Subcutaneous abdominal adipose tissue (tissue), 5 donors: ENCODE data around the gene EXOC3L2.

ENCODE experiments used
- H3K27ac ChIP-seq: one replicate; pipeline ENCODE4 v1.7.0; 2013; ENCODE audit warnings: low read depth, mild to moderate bottlenecking, inconsistent platforms, low read length, moderate library complexity
- H3K27me3 ChIP-seq, 5 donors: one replicate each; pipeline ENCODE4 v1.7.0; 2013; ENCODE audit warnings: low read length in 5 of 5, inconsistent platforms in 1 of 5; ENCODE audit not compliant: control insufficient read depth in 5 of 5, insufficient read depth in 4 of 5
- H3K36me3 ChIP-seq, 5 donors: one replicate each; pipeline ENCODE4 v1.7.0; 2013; ENCODE audit warnings: low read length in 5 of 5; ENCODE audit not compliant: control insufficient read depth in 5 of 5, insufficient read depth in 5 of 5
- H3K4me1 ChIP-seq, 5 donors: one replicate each; pipeline ENCODE4 v1.7.0; 2013; ENCODE audit warnings: low read length in 5 of 5, mild to moderate bottlenecking in 3 of 5, moderate library complexity in 1 of 5; ENCODE audit not compliant: control insufficient read depth in 5 of 5, insufficient read depth in 5 of 5
- H3K4me3 ChIP-seq, 5 donors: one replicate each; pipeline ENCODE4 v1.7.0; 2013; ENCODE audit warnings: low read length in 5 of 5, low read depth in 1 of 5
- H3K9ac ChIP-seq, 5 donors: one replicate each; pipeline ENCODE4 v1.7.0; 2013; ENCODE audit warnings: low read length in 5 of 5, mild to moderate bottlenecking in 4 of 5, moderate library complexity in 3 of 5
- H3K9me3 ChIP-seq, 5 donors: one replicate each; pipeline ENCODE4 v1.7.0; 2013; ENCODE audit warnings: low read length in 5 of 5; ENCODE audit not compliant: control insufficient read depth in 5 of 5
- donor health status: healthy.
- donor health status: healthy.
- donor health status: healthy.
- donor health status: healthy.
- donor health status: healthy.

EXOC3L2 gene

DNA sequence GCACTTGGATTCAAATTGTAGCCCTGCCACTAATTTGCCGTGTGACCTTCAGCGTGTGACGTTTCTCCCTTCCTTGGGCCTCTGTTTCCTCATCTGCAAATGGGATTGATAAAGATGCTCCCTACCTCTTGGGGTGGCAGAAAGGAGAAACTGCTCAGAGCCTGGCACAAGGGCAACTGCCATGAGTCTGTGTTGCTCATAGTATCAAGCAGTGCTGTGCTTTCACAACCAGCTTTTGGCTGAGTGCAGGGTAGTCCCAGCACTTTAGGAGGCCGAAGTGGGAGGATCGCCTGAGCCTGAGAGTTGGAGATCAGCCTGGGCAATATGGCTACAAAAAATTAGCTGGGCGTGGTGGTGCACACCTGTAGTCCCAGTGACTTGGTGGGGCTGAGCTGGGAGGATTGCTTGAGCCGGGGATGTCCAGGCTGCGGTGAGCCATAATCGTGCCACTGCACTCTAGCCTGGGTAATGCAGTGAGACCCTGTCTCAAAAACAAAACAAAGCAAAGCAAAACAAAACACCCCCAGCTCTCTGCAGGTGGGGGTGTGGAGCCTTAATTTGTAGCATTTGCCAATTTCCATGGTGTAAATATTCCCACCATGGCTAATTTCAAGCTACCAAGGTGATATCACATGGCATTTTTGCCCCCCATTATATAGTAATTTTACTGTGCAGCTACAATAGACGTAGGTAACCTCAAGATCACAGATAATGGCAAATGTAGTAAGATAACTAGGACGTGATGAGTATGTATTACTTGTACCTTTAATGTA is 4.2 kb upstream of the EXOC3L2 start:
- Histone ChIP-seq H3K9ac (no peak overlapping the region), H3K9me3 (no peaks in the 10 kb centered on the region), H3K36me3 (peaks cover 0 to 3% (median 0%) of the 10 kb centered on the region in 5 donors), H3K4me1 (peaks cover 2 to 59% (median 40%) of the 10 kb centered on the region in 5 donors), H3K4me3 (no peak overlapping the region), H3K27me3 (peaks cover 0 to 5% (median 3%) of the 10 kb centered on the region in 5 donors), H3K27ac (no peak overlapping the region)

DNA sequence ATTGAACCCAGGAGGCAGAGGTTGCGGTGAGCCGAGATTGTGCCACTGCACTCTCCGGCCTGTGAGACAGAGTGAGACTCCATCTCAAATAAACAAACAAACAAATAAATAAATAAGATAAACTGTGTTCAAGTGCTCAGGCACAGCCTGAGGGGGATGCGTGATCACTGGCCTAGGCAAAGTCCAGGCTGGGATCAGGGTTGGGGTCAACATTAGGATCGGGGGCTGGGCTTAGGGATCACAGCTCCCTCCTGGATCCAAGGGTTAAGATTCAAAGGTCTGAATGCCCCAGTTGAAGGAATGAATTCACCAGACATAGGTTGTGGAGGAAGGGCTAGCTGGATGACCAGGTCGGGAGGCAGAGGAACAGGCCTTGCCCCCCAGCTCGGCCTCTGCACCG is 1.9 kb upstream of the EXOC3L2 start:
- no peak overlapping the region for H3K9ac ChIP-seq
- H3K4me3 ChIP-seq: no peak overlapping the region
- H3K27me3 ChIP-seq: peaks cover 0 to 5% (median 3%) of the 10 kb centered on the region in 5 donors
- H3K27ac ChIP-seq: no peak overlapping the region
- H3K4me1 ChIP-seq: peaks cover 0 to 40% (median 20%) of the 10 kb centered on the region in 5 donors
- no peaks in the 10 kb centered on the region for H3K36me3 ChIP-seq
- no peaks in the 10 kb centered on the region for H3K9me3 ChIP-seq

DNA sequence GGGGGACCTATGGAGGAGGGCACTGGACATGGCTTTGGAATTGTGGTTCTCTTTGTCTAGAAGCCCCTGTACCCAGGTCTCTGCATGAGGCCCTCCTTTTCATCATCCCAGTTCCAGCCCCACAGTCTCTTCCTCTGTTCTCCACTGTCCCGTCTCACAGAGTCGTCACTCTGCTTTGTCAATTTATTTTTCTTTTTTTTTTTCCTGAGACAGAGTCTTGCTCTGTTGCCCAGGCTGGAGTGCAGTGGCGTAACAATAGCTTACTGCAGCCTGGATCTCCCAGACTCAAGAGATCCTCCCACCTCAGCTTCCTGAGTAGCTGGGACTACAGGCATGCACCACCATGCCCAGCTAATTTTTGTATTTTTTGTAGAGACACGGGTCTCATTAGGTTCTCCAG is 619 bp upstream of the EXOC3L2 start:
- H3K27me3 ChIP-seq: peaks cover 0 to 5% (median 3%) of the 10 kb centered on the region in 5 donors
- no peak overlapping the region for H3K27ac ChIP-seq
- H3K4me3 ChIP-seq: peak overlapping the region in 1 of 5 donors; percentile 58
- no peaks in the 10 kb centered on the region for H3K9me3 ChIP-seq
- no peaks in the 10 kb centered on the region for H3K36me3 ChIP-seq
- no peak overlapping the region for H3K9ac ChIP-seq
- H3K4me1 ChIP-seq: peaks cover 0 to 40% (median 14%) of the 10 kb centered on the region in 5 donors

DNA sequence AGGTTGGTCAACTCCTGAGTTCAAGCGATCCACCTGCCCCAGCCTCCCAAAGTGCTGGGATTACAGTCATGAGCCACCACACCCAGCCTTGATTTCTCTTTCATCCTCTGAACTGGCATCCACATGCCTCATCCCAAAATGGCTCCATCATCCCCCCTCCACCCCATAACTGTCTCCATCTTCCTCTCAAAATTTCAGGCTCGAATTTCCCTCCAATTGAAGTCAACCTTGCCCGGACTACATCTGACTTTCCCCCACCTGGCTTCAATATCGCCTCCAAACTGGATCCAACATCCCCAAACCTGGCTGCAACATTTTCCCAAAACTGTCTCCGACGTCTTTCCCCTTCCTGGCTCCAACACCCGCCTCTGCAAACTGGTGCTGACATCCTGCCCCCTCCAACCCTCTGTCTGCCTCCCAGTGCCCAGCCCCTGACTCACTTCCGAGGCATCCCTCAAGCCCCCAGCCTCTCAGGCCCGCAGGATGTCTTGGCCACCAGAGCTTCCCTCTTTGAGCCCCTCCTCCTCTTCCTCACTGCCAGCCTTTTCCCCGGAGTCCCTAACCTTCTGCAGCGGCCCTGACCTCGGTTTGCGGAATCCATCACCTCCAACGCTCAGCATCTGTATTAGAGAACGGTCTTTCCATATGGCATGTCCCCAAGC is 943 bp downstream of the EXOC3L2 start:
- peaks cover 0 to 5% (median 3%) of the 10 kb centered on the region in 5 donors for H3K27me3 ChIP-seq
- H3K4me1 ChIP-seq: peaks cover 0 to 32% (median 6%) of the 10 kb centered on the region in 5 donors
- no peaks in the 10 kb centered on the region for H3K36me3 ChIP-seq
- peak overlapping the region in 1 of 5 donors; percentile 49 for H3K9ac ChIP-seq
- no peak overlapping the region for H3K27ac ChIP-seq
- H3K4me3 ChIP-seq: peak overlapping the region in 4 of 5 donors; percentile 22 to 60 (median 48)
- H3K9me3 ChIP-seq: no peaks in the 10 kb centered on the region

DNA sequence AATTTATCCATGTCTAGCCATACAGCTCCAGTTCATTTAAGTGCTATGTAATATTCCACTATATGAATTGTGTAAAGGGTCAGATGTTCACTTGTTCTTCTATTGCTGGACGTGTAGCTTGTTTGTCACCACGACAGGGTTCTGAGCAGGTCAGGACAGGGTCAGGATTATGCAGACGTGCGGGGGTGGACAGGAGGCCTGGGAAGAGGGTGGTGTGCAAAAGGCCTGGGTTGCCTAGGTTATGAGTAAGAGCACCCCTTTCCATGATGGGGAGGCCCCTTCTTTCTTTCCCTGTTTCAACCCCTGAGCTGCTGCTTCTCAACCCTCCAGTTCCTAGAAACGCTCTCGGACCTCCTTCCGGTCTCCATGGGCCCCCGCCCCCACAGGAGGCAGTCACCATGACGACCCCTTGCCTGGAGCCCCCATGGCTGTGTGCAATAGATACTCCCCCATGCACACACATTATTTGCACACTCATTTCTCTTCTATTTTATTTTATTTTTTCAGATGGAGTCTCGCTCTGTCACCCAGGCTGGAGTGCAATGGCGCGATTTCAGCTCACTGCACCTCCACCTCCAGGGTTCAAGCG is 2.0 kb downstream of the EXOC3L2 start:
- no peaks in the 10 kb centered on the region for H3K9me3 ChIP-seq
- peaks cover 0 to 7% (median 3%) of the 10 kb centered on the region in 5 donors for H3K27me3 ChIP-seq
- H3K4me3 ChIP-seq: no peak overlapping the region
- peaks cover 0 to 28% (median 6%) of the 10 kb centered on the region in 5 donors for H3K4me1 ChIP-seq
- H3K27ac ChIP-seq: no peak overlapping the region
- no peak overlapping the region for H3K9ac ChIP-seq
- H3K36me3 ChIP-seq: no peaks in the 10 kb centered on the region

DNA sequence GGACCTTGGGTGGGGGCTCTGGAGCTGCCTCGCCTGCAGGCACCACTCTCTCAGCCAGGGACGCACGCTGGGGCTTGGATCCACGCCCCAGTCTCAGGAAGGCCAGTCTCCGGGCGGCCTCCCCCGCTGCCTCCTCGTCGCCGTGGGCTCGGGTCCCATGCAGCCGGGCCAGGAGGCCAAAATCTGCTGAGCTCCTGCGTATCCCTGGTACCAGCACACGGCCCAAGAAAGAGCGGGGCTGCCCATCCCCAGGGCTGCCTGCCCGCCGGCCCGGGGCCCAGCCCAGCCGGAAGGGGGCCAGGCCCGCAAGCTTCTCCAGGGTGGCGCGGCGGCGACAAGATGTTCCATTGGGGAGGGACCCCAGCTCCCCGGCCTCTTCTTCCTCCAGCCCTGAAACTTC is 6.7 kb downstream of the EXOC3L2 start:
- Histone ChIP-seq H3K27me3 (peaks cover 0 to 16% (median 13%) of the 10 kb centered on the region in 5 donors), H3K4me3 (no peak overlapping the region), H3K36me3 (peaks cover 0 to 9% (median 4%) of the 10 kb centered on the region in 5 donors), H3K9me3 (no peaks in the 10 kb centered on the region), H3K4me1 (peaks cover 0 to 22% (median 9%) of the 10 kb centered on the region in 5 donors), H3K9ac (no peak overlapping the region), H3K27ac (no peak overlapping the region)

DNA sequence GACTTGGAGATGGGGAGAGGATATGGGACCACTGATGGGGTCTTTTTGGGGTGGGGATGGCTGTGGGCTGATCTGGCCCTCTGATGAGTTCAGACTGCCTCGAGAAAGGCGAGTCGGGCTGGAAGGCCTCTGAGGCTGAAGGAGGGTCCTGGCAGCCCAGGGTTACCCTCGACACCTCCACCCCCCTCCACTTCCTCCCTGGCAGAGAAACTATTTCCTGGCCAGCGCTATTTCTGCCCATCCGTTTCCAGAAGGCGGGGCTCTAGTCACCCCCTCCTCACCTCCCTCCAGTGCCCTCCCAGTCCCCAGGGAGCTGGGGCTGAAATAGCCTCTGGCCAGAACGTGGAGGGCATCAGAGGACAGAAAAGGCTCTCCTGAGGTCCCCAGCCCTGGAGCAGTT is 9.7 kb downstream of the EXOC3L2 start:
- Histone ChIP-seq H3K36me3 (peaks cover 0 to 9% (median 4%) of the 10 kb centered on the region in 5 donors), H3K9ac (peak overlapping the region in 2 of 5 donors; percentile 12 to 56), H3K4me3 (no peak overlapping the region), H3K27me3 (peaks cover 0 to 24% (median 17%) of the 10 kb centered on the region in 5 donors), H3K27ac (no peak overlapping the region), H3K9me3 (no peaks in the 10 kb centered on the region), H3K4me1 (peaks cover 0 to 12% (median 6%) of the 10 kb centered on the region in 5 donors)

DNA sequence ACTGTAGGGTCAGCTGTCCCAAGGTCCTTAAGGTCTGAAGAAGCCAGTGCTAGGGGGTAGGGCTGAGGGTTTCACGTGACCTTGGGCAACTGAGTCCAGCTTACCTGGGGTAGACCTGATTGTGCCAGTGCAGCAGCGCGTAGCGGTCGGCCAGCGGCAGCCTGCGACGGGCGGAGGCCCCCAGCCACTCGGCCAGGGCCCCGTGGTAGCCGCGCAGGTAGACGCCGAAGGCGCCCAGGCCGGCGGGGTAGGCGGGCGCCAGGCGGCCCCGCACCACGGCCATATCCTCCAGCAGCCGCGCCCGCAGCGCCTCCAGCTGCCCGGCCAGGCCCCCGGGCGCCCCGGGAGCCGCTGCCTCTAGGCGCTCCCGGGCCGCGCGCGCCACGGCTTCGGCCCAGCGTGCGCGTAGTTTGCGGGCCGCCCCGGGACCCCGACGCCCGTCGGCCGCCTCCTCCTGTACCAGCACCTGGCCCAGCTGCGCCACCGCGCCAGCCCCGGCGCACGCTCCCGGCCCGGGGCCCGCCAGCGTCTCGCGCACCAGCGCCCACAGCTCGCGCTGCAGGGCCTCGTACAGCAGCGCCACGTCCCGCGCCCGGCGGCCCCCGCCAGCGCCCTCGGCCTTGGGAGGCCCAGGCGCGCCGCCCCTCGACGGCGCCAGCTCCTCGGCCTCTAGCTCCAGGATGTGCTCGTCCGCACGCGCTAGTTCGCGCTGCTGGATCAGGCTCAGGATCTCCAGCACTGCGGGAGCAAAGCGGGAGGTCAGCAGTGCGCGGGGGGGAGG is 10.9 kb downstream of the EXOC3L2 start:
- Histone ChIP-seq H3K4me3 (no peak overlapping the region), H3K4me1 (peaks cover 0 to 12% (median 6%) of the 10 kb centered on the region in 5 donors), H3K27ac (no peak overlapping the region), H3K36me3 (peaks cover 0 to 9% (median 4%) of the 10 kb centered on the region in 5 donors), H3K9ac (no peak overlapping the region), H3K27me3 (peaks cover 0 to 24% (median 17%) of the 10 kb centered on the region in 5 donors), H3K9me3 (no peaks in the 10 kb centered on the region)

DNA sequence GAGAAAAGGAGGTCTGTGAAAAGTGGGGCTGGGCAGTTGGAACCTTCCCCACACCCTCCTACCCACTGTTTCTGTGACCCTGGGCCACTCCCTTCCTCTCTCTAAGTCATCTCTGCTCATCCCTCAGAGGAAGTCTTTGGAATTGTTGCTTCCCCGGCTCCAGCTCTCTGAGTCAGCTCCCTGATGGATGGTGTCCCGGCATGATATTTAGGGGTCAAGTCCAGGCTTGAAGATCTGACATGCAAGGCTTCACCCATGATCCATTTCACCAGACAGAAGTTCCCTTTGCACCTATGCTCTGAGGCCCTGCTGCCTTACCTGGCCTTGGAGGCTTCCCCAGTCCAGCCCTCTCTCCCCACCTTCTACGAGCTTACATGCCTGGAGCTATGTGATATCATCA is 13.3 kb downstream of the EXOC3L2 start:
- Histone ChIP-seq H3K27ac (no peak overlapping the region), H3K9ac (no peak overlapping the region), H3K4me3 (no peak overlapping the region), H3K27me3 (peaks cover 0 to 25% (median 17%) of the 10 kb centered on the region in 5 donors), H3K4me1 (peaks cover 0 to 12% (median 6%) of the 10 kb centered on the region in 5 donors), H3K36me3 (peaks cover 0 to 11% (median 7%) of the 10 kb centered on the region in 5 donors), H3K9me3 (no peaks in the 10 kb centered on the region)
